Gastroesophageal sphincter (tissue), 4 donors: Measurements from ENCODE around the gene TAGLN3. TPM values are rescaled to one million over a fixed set of nuclear protein-coding genes. Genes with fewer than 3 reads are reported as not detected.

Experiments
- ATAC-seq: fragments of 150-250 bp; one replicate; pipeline ENCODE4 v1.9.1; 2016; ENCODE audit warnings: mild to moderate bottlenecking, moderate library complexity
- H3K27ac ChIP-seq, 4 donors: fragments of 200-600 bp; sonication (generic) in 3 of 4; 1 replicate in 3 of 4; 2 replicates in 1 of 4; pipeline ENCODE4 v1.5.1; 2016 to 2019
- H3K27me3 ChIP-seq: fragments of 200-600 bp; sonication (generic); one replicate; pipeline ENCODE4 v1.5.1; 2019
- H3K36me3 ChIP-seq, 2 donors: fragments of 200-600 bp; sonication (generic); one replicate each; pipeline ENCODE4 v1.5.1; 2019; ENCODE audit warnings: control low read depth in 1 of 2
- H3K4me1 ChIP-seq, 3 donors: fragments of 200-600 bp; sonication (generic); 1 replicate in 2 of 3; 2 replicates in 1 of 3; pipeline ENCODE4 v1.5.1; 2016 to 2019; ENCODE audit warnings: control low read depth in 2 of 3
- H3K4me3 ChIP-seq, 2 donors: fragments of 200-600 bp; sonication (generic); one replicate each; pipeline ENCODE4 v1.5.1; 2019; ENCODE audit warnings: mild to moderate bottlenecking in 1 of 2, moderate library complexity in 1 of 2
- H3K9me3 ChIP-seq, 3 donors: fragments of 200-600 bp; sonication (generic); one replicate each; pipeline ENCODE4 v1.5.1; 2017 to 2019; ENCODE audit warnings: control low read depth in 2 of 3
- CTCF ChIP-seq, 4 experiments: fragments of 200-600 bp in 2 of 4; fragments of 450-650 bp in 2 of 4; sonication (generic) in 1 of 4; IDR thresholded peaks; one replicate each; pipeline ENCODE4 v1.5.1; 2017 to 2019; ENCODE audit warnings: antibody characterized with exemption in 4 of 4, mild to moderate bottlenecking in 2 of 4, moderate library complexity in 2 of 4
- EP300 ChIP-seq: sonication (generic); formaldehyde crosslinking; IDR thresholded peaks from one replicate; pipeline ENCODE4 v1.6.1; 2017; ENCODE audit warnings: antibody characterized with exemption, mild to moderate bottlenecking
- POLR2A ChIP-seq, 2 donors: fragments of 450-650 bp; IDR thresholded peaks; one replicate each; pipeline ENCODE4 v1.6.1; 2017; ENCODE audit warnings: antibody characterized with exemption in 2 of 2, mild to moderate bottlenecking in 2 of 2, moderate library complexity in 1 of 2
- POLR2AphosphoS5 ChIP-seq: sonication (generic); formaldehyde crosslinking; IDR thresholded peaks from one replicate; pipeline ENCODE4 v1.6.1; 2017; ENCODE audit warnings: antibody characterized with exemption
- WGBS, 2 donors: methylation state at CpG; one replicate each; pipeline ENCODE4 v1.1.5; 2018; ENCODE audit warnings: low coverage in 1 of 2; 5-methylcytosine and 5-hydroxymethylcytosine counted together
- total RNA-seq, 4 donors: library from RNA; depleted of rRNA; stranded (reverse); fragments of >200 nt; gene quantifications; one replicate each; pipeline ENCODE4 v1.1.0, GENCODE V29; 2016

TAGLN3 gene
- total RNA-seq, 4 donors from 2014 or later: 1.1 to 2.7 (median 1.5) TPM; not detected in 1

GRCh38 chr3:111952866-111953450, 45.8 kb upstream of the TAGLN3 start:
- Histone ChIP-seq H3K36me3 (peaks cover 0 to 57% of the 10 kb centered on the region in 2 donors), H3K27ac (no peak overlapping the region), H3K27me3 (no peaks in the 10 kb centered on the region), H3K4me1 (no peaks in the 10 kb centered on the region), H3K9me3 (no peaks in the 10 kb centered on the region), H3K4me3 (no peak overlapping the region)
- WGBS, 2 donors: 91 to 93% methylated on average over 4 to 6 of the region's 6 CpGs
- TF ChIP-seq POLR2AphosphoS5: no peak
- TF ChIP-seq EP300: no peak
- no peak for TF ChIP-seq CTCF (IDR thresholded peaks at IDR 0.05)
- TF ChIP-seq POLR2A (IDR thresholded peaks at IDR 0.05): no peak
- no peak for ATAC-seq

- Histone ChIP-seq H3K27ac (no peak overlapping the region), H3K4me1 (no peaks in the 10 kb centered on the region), H3K36me3 (peaks cover 0 to 54% of the 10 kb centered on the region in 2 donors), H3K27me3 (no peaks in the 10 kb centered on the region), H3K4me3 (no peak overlapping the region), H3K9me3 (no peaks in the 10 kb centered on the region)
- no peak for TF ChIP-seq EP300
- no peak for TF ChIP-seq POLR2AphosphoS5
- TF ChIP-seq CTCF (IDR thresholded peaks at IDR 0.05): no peak
- TF ChIP-seq POLR2A (IDR thresholded peaks at IDR 0.05): no peak
- WGBS, 2 donors: 48 to 49% methylated on average over 4 to 6 of the region's 6 CpGs
- no peak for ATAC-seq
These were observed 44.3 kb upstream of the TAGLN3 start for GRCh38 chr3:111954228-111954990.

GRCh38 chr3:111955876-111956275, 42.8 kb upstream of the TAGLN3 start:
- TF ChIP-seq POLR2A (IDR thresholded peaks at IDR 0.05): no peak
- TF ChIP-seq CTCF (IDR thresholded peaks at IDR 0.05): no peak
- TF ChIP-seq EP300: no peak
- no peak for TF ChIP-seq POLR2AphosphoS5
- no peaks in the 10 kb centered on the region for H3K4me1 ChIP-seq
- ATAC-seq: no peak
- no peaks in the 10 kb centered on the region for H3K9me3 ChIP-seq
- H3K27me3 ChIP-seq: no peaks in the 10 kb centered on the region
- peaks cover 0 to 45% of the 10 kb centered on the region in 2 donors for H3K36me3 ChIP-seq
- no peak overlapping the region for H3K27ac ChIP-seq
- 100% methylated on average over 1 of the region's 1 CpG; no CpG with 5 or more reads in 1 of the 2 donors for WGBS, 2 donors
- no peak overlapping the region for H3K4me3 ChIP-seq

- no peaks in the 10 kb centered on the region for H3K9me3 ChIP-seq
- TF ChIP-seq POLR2AphosphoS5: no peak
- no peak for TF ChIP-seq POLR2A (IDR thresholded peaks at IDR 0.05)
- TF ChIP-seq CTCF (IDR thresholded peaks at IDR 0.05): no peak
- no peak for TF ChIP-seq EP300
- ATAC-seq: no peak
- H3K27ac ChIP-seq: no peak overlapping the region
- H3K27me3 ChIP-seq: no peaks in the 10 kb centered on the region
- WGBS, 2 donors: 89 to 90% methylated on average over 2 to 3 of the region's 3 CpGs
- no peaks in the 10 kb centered on the region for H3K4me1 ChIP-seq
- no peak overlapping the region for H3K4me3 ChIP-seq
- H3K36me3 ChIP-seq: peaks cover 0 to 45% of the 10 kb centered on the region in 2 donors
These were observed 42.3 kb upstream of the TAGLN3 start for GRCh38 chr3:111956449-111956848.
